DOHH2 (cell line): ENCODE results near the gene GBGT1.

Experiments
- CTCF ChIP-seq: fragments of 200-600 bp; sonication (generic); IDR thresholded peaks from one replicate; pipeline ENCODE4 v1.5.1; 2014; ENCODE audit warnings: antibody characterized with exemption, mild to moderate bottlenecking, low read depth, low read length; ENCODE audit not compliant: poor library complexity, severe bottlenecking
- EZH2phosphoT487 ChIP-seq: fragments of 200-600 bp; sonication (generic); IDR thresholded peaks from 2 replicates; pipeline ENCODE4 v1.6.1; 2017; ENCODE audit warnings: borderline replicate concordance, mild to moderate bottlenecking, antibody characterized with exemption, low read length, moderate library complexity, mixed read lengths

GRCh38 chr9:133195029-133195428 is 31.3 kb upstream of the GBGT1 start:
- no peak for TF ChIP-seq CTCF
- TF ChIP-seq EZH2phosphoT487, result no peak
